Epithelial cell of esophagus (primary cell): ENCODE data around the gene ACTN1.
"Not testable (repeated sequence)": the region's sequence is repeated elsewhere in the genome, so short reads cannot be mapped to it uniquely, and the experiment has no call there.

Experiments used
- DNase-seq: peaks from one replicate; pipeline ENCODE4 v3.0.0; 2010; ENCODE audit warnings: low read depth
- H3K4me3 ChIP-seq: 2 replicates; pipeline ENCODE4 v1.5.1; 2011; ENCODE audit warnings: mild to moderate bottlenecking, low read length, control low read depth
- TF ChIP-seq, protein P1 (sequence below): IDR thresholded peaks from 2 replicates; pipeline ENCODE4 v1.5.1; 2011; ENCODE audit warnings: low read depth, mild to moderate bottlenecking, low read length, control low read depth, inconsistent platforms; ENCODE audit not compliant: insufficient read depth; ENCODE audit errors: missing control alignments

ACTN1 gene

GRCh38 chr14:68857516-68858070 is 121.5 kb downstream of the ACTN1 start:
- no peak overlapping the region for H3K4me3 ChIP-seq
- DNase-seq: no peak
- TF ChIP-seq, protein P1, sequence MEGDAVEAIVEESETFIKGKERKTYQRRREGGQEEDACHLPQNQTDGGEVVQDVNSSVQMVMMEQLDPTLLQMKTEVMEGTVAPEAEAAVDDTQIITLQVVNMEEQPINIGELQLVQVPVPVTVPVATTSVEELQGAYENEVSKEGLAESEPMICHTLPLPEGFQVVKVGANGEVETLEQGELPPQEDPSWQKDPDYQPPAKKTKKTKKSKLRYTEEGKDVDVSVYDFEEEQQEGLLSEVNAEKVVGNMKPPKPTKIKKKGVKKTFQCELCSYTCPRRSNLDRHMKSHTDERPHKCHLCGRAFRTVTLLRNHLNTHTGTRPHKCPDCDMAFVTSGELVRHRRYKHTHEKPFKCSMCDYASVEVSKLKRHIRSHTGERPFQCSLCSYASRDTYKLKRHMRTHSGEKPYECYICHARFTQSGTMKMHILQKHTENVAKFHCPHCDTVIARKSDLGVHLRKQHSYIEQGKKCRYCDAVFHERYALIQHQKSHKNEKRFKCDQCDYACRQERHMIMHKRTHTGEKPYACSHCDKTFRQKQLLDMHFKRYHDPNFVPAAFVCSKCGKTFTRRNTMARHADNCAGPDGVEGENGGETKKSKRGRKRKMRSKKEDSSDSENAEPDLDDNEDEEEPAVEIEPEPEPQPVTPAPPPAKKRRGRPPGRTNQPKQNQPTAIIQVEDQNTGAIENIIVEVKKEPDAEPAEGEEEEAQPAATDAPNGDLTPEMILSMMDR: no peak

GRCh38 chr14:68856572-68856971 is 122.5 kb downstream of the ACTN1 start:
- TF ChIP-seq, protein P1: no peak
- no peak overlapping the region for H3K4me3 ChIP-seq
- DNase-seq: no peak

DNA sequence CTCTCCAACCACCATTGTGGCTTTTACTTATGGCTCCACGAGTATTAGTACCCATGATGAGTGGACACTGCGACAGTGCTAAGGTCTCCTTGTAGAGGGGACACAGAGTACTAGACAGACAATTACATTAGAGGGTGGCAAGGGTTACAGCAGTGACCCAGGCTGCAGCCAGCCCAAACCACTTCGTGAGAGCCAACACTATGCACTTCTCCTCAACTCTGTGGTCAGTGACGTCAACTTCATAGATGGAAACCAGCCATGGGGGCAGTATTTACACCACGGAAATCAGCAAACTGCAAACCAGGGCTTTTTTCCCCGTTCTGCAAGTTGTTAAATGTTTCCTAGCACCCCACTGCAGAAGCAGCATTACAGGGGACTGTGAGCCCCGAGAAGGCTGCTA is 124.7 kb downstream of the ACTN1 start:
- DNase-seq: no peak
- TF ChIP-seq, protein P1: no peak
- no peak overlapping the region for H3K4me3 ChIP-seq

- no peak overlapping the region for H3K4me3 ChIP-seq
- TF ChIP-seq, protein P1: no peak
- DNase-seq: no peak
Measured at GRCh38 chr14:68853749-68854148, 125.4 kb downstream of the ACTN1 start.

DNA sequence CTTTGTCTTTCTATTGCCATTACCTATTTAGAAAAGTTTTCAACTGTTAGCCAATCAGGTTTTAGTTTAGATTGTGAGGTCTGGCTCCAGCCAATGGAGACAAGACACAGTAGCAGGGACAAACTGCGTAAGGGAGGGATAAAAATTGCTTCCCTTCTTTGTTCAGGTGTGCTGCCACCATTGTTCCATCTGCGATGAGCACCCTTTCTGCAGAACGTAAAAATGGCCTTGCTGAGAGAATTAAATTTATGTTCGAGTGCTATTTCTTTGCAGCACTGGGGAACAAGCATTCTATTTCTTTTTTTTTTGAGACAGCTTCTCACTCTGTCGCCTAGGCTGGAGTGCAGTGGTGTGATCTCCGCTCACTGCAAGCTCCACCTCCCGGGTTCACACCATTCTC is 126.6 kb downstream of the ACTN1 start:
- not testable (repeated sequence) for DNase-seq, H3K4me3 ChIP-seq

DNA sequence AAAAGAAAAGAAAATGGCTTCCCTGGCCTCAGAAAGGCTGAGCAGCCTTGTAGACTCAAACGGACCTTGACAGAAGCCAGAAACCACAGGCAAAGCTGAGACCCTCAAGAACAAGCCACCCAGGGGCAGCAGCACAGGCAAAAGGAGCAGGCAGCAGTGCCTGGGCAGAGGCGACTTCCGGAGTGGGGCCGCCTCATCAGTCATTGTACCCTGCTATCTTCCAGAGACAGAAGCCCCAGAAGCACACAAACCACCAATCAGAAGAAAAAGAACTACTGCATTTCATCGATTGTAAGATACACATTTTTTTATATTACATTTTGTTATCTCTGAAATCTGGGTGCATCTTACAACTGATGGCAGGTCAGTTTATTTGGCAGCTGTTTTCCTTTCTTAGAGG is 128.0 kb downstream of the ACTN1 start:
- TF ChIP-seq, protein P1: no peak
- no peak overlapping the region for H3K4me3 ChIP-seq
- DNase-seq: no peak

- H3K4me3 ChIP-seq: no peak overlapping the region
- DNase-seq: no peak
- TF ChIP-seq, protein P1: no peak
Measured at GRCh38 chr14:68849416-68849815, 129.7 kb downstream of the ACTN1 start.
